HG03457 (cell line): ENCODE measurements around the gene NELFCD.
"Not testable (repeated sequence)": the region's sequence is repeated elsewhere in the genome, so short reads cannot be mapped to it uniquely, and the experiment has no call there.

Source experiments
- ATAC-seq: cut with Tn5 transposase; IDR thresholded peaks from one replicate; pipeline ENCODE4 v1.9.1; 2021; ENCODE audit warnings: moderate number of reproducible peaks; ENCODE audit not compliant: unreplicated experiment

The NELFCD gene

GRCh38 chr20:59007665-59008511, 26.8 kb downstream of the NELFCD start:
- ATAC-seq: no peak

GRCh38 chr20:59008715-59009336, 27.8 kb downstream of the NELFCD start:
- ATAC-seq: no peak

GRCh38 chr20:59010321-59010994, 29.4 kb downstream of the NELFCD start:
- no peak for ATAC-seq

GRCh38 chr20:59010995-59011873, 30.2 kb downstream of the NELFCD start:
- ATAC-seq: no peak

- ATAC-seq: not testable (repeated sequence)
Measured at GRCh38 chr20:59011874-59012157, 30.8 kb downstream of the NELFCD start.

- ATAC-seq: no peak
Measured at GRCh38 chr20:59013031-59013951, 32.2 kb downstream of the NELFCD start.

GRCh38 chr20:59013959-59014608, 33.0 kb downstream of the NELFCD start:
- no peak for ATAC-seq

- ATAC-seq: no peak
Measured at GRCh38 chr20:59014680-59015389, 33.8 kb downstream of the NELFCD start.

- no peak for ATAC-seq
Measured at GRCh38 chr20:59015411-59015810, 34.4 kb downstream of the NELFCD start.

GRCh38 chr20:59015812-59016711, 35.0 kb downstream of the NELFCD start:
- no peak for ATAC-seq

GRCh38 chr20:59016795-59017492, 35.9 kb downstream of the NELFCD start:
- ATAC-seq: no peak

GRCh38 chr20:59017493-59018231, 36.6 kb downstream of the NELFCD start:
- ATAC-seq: no peak

GRCh38 chr20:59018817-59019216, 37.8 kb downstream of the NELFCD start:
- no peak for ATAC-seq

GRCh38 chr20:59019217-59019616, 38.2 kb downstream of the NELFCD start, which contains the start of gene TUBB1:
TUBB1 (plus strand) TSS chr20:59019429; CDS start chr20:59019523, 94 bp downstream.
- ATAC-seq: no peak

GRCh38 chr20:59020938-59021551, 40.0 kb downstream of the NELFCD start:
- no peak for ATAC-seq

- ATAC-seq: no peak
Measured at GRCh38 chr20:59022754-59023153, 41.7 kb downstream of the NELFCD start.
